ENCODE measurements around the gene PEPD. TPM values are rescaled to one million over a fixed set of nuclear protein-coding genes. Genes with fewer than 3 reads are reported as not detected.

Gene PEPD
- total RNA-seq, 2 donors from 2014 or later, result 74.0 to 89.9 TPM

DNA sequence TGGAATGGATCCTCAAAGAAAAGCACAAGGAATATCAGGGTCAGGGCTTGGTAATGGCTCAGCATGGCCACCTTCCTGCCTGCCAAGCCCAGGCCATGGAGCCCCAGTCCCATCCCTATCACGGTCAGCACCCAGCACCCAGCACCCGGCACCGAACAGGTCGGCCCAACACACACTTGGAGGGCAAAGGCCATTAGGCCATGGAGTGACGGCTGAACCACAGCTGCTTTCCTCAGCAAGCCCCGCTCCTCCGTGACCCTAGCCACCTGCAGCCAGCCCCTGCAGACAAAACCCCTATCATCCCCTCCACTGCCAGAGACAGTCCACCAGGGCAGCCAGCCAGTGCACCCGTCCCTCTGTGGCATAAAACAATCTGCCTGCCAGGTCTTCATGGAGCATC, 20.6 kb downstream of the PEPD start:
- Histone ChIP-seq H3K4me1 (replicated peaks) (no peaks in the 10 kb centered on the region), H3K27ac (no peak overlapping the region), H3K9me3 (no peaks in the 10 kb centered on the region), H3K4me3 (no peak overlapping the region), H3K27me3 (replicated peaks; ENCODE audit: insufficient read depth) (no peaks in the 10 kb centered on the region), H3K36me3 (peaks cover 0 to 5% of the 10 kb centered on the region in 2 donors)
- TF ChIP-seq POLR2A (IDR thresholded peaks at IDR 0.05) (no peak), POLR2AphosphoS5 (IDR thresholded peaks at IDR 0.05) (no peak)
- TF ChIP-seq, protein P1, sequence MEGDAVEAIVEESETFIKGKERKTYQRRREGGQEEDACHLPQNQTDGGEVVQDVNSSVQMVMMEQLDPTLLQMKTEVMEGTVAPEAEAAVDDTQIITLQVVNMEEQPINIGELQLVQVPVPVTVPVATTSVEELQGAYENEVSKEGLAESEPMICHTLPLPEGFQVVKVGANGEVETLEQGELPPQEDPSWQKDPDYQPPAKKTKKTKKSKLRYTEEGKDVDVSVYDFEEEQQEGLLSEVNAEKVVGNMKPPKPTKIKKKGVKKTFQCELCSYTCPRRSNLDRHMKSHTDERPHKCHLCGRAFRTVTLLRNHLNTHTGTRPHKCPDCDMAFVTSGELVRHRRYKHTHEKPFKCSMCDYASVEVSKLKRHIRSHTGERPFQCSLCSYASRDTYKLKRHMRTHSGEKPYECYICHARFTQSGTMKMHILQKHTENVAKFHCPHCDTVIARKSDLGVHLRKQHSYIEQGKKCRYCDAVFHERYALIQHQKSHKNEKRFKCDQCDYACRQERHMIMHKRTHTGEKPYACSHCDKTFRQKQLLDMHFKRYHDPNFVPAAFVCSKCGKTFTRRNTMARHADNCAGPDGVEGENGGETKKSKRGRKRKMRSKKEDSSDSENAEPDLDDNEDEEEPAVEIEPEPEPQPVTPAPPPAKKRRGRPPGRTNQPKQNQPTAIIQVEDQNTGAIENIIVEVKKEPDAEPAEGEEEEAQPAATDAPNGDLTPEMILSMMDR (IDR thresholded peaks at IDR 0.05), result no peak
- no peak for DNase-seq (ENCODE audit: low spot score)
- WGBS, result 89% methylated on average over 8 of the region's 8 CpGs
- intact Hi-C loops (cut with DNase I), result no loop called here

GRCh38 chr19:33500586-33500985, 21.0 kb downstream of the PEPD start:
- Histone ChIP-seq H3K36me3 (peaks cover 0 to 5% of the 10 kb centered on the region in 2 donors), H3K4me1 (replicated peaks) (no peaks in the 10 kb centered on the region), H3K27ac (no peak overlapping the region), H3K4me3 (no peak overlapping the region), H3K9me3 (no peaks in the 10 kb centered on the region), H3K27me3 (replicated peaks; ENCODE audit: insufficient read depth) (no peaks in the 10 kb centered on the region)
- no peak for DNase-seq (ENCODE audit: low spot score)
- TF ChIP-seq POLR2A (IDR thresholded peaks at IDR 0.05), result no peak
- intact Hi-C loops (cut with DNase I), result no loop called here
- 98% methylated on average over 13 of the region's 13 CpGs for WGBS

- H3K9me3 ChIP-seq, result no peaks in the 10 kb centered on the region
- no peak for DNase-seq (ENCODE audit: low spot score)
- TF ChIP-seq POLR2AphosphoS5 (IDR thresholded peaks at IDR 0.05) (no peak), POLR2A (IDR thresholded peaks at IDR 0.05) (no peak)
- TF ChIP-seq, protein P1 (IDR thresholded peaks at IDR 0.05), result no peak
- intact Hi-C loops (cut with DNase I), result no loop called here
- no peaks in the 10 kb centered on the region for H3K4me1 ChIP-seq (replicated peaks)
- H3K4me3 ChIP-seq, result no peak overlapping the region
- no peak overlapping the region for H3K27ac ChIP-seq
- H3K36me3 ChIP-seq, result peaks cover 0 to 5% of the 10 kb centered on the region in 2 donors
- WGBS, result 77% methylated on average over 12 of the region's 13 CpGs
- no peaks in the 10 kb centered on the region for H3K27me3 ChIP-seq (replicated peaks; ENCODE audit: insufficient read depth)
These were observed 21.7 kb downstream of the PEPD start for GRCh38 chr19:33499671-33500506.

DNA sequence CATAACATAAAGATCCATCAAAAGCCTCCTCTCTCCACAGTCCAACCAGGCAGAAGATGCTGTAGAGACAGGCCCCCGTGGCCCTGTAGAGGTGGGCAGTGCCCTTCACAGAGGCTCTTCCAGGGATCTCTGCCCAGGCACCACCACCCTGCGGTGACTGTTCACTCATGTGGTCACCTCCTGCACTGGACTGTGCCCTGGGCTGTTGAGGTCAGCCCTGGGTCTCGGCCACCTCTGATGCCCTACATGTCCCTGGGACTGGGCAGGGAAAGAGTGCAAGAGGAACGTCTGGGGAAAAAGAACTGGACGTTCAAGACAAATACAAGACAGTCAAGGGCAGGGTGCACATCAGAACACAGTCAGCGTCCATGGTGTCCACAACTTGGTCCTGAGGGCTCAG, 22.3 kb downstream of the PEPD start:
- H3K36me3 ChIP-seq, result peaks cover 0 to 5% of the 10 kb centered on the region in 2 donors
- H3K27ac ChIP-seq, result no peak overlapping the region
- no peaks in the 10 kb centered on the region for H3K27me3 ChIP-seq (replicated peaks; ENCODE audit: insufficient read depth)
- DNase-seq (ENCODE audit: low spot score), result no peak
- H3K4me3 ChIP-seq, result no peak overlapping the region
- no peaks in the 10 kb centered on the region for H3K4me1 ChIP-seq (replicated peaks)
- TF ChIP-seq, protein P1 (IDR thresholded peaks at IDR 0.05), result no peak
- no peak for TF ChIP-seq POLR2AphosphoS5 (IDR thresholded peaks at IDR 0.05)
- TF ChIP-seq POLR2A (IDR thresholded peaks at IDR 0.05), result no peak
- H3K9me3 ChIP-seq, result no peaks in the 10 kb centered on the region
- 75% methylated on average over 6 of the region's 6 CpGs for whole genome bisulfite sequencing
- intact Hi-C loops (cut with DNase I), result no loop called here

DNA sequence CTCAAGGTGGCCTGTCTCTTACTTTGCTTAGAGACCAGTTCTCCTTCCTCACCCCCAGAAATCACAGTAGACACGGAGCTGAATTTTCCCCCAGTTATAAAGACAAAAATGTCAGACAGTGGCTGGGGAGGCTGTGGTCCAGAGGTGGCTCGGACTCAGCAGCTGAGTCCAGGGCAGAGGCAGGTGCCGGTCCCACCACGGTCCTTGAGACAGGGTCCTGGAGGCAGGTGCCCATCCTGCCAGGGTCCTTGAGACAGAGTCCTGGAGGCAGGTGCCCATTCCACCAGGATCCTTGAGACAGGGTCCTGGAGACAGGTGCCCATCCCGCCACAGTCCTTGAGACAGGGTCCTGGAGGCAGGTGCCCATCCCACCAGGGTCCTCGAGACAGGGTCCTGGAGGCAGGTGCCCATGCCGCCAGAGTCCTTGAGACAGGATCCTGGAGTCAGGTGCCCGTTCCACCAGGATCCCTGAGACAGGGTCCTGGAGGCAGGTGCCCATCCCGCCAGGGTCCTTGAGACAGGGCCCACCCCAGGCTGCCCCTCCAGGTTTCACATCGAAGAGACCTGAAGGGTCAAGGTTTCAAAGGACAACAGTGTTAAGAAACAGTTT, 23.1 kb downstream of the PEPD start:
- Histone ChIP-seq H3K27ac (no peak overlapping the region), H3K4me1 (replicated peaks) (no peaks in the 10 kb centered on the region), H3K36me3 (peaks cover 0 to 5% of the 10 kb centered on the region in 2 donors), H3K4me3 (no peak overlapping the region), H3K9me3 (no peaks in the 10 kb centered on the region), H3K27me3 (replicated peaks; ENCODE audit: insufficient read depth) (no peaks in the 10 kb centered on the region)
- intact Hi-C loops (cut with DNase I), result no loop called here
- 88% methylated on average over 10 of the region's 10 CpGs for WGBS
- TF ChIP-seq, protein P1 (IDR thresholded peaks at IDR 0.05), result no peak
- TF ChIP-seq POLR2AphosphoS5 (IDR thresholded peaks at IDR 0.05) (no peak), POLR2A (IDR thresholded peaks at IDR 0.05) (no peak)
- DNase-seq (ENCODE audit: low spot score), result no peak
